Adipocyte (in vitro differentiated cells): ENCODE measurements around the gene CERK.

Source experiments
- DNase-seq: peaks from one replicate; pipeline ENCODE4 v3.0.0-alpha.2; 2015; ENCODE audit warnings: low read depth
- H3K27me3 ChIP-seq: replicated peaks from 2 replicates; pipeline ENCODE4 v1.7.0; 2013; ENCODE audit warnings: mild to moderate bottlenecking, low read length, moderate library complexity; ENCODE audit not compliant: control insufficient read depth, insufficient read depth
- H3K36me3 ChIP-seq: 2 replicates; pipeline ENCODE4 v1.7.0; 2013; ENCODE audit warnings: low read length, mild to moderate bottlenecking, moderate library complexity; ENCODE audit not compliant: control insufficient read depth, insufficient read depth, severe bottlenecking
- H3K4me1 ChIP-seq: 2 replicates; pipeline ENCODE4 v1.7.0; 2013; ENCODE audit warnings: mild to moderate bottlenecking, low read length, moderate library complexity; ENCODE audit not compliant: control insufficient read depth, insufficient read depth
- H3K4me3 ChIP-seq: 2 replicates; pipeline ENCODE4 v1.7.0; 2013; ENCODE audit warnings: mild to moderate bottlenecking, low read length, moderate library complexity
- H3K9ac ChIP-seq: 2 replicates; pipeline ENCODE4 v1.7.0; 2013; ENCODE audit warnings: mild to moderate bottlenecking, low read length, moderate library complexity
- H3K9me3 ChIP-seq: 2 replicates; pipeline ENCODE4 v1.7.0; 2013; ENCODE audit warnings: mild to moderate bottlenecking, low read length, moderate library complexity; ENCODE audit not compliant: control insufficient read depth

Gene CERK

GRCh38 chr22:46673662-46674236 is 64.3 kb downstream of the CERK start:
- Histone ChIP-seq H3K9me3 (no peaks in the 10 kb centered on the region), H3K9ac (no peak overlapping the region), H3K27me3 (no peaks in the 10 kb centered on the region), H3K4me1 (no peaks in the 10 kb centered on the region), H3K4me3 (no peak overlapping the region), H3K36me3 (peaks cover 23% of the 10 kb centered on the region)
- DNase-seq: no peak

- no peak overlapping the region for H3K9ac ChIP-seq
- no peaks in the 10 kb centered on the region for H3K4me1 ChIP-seq
- H3K27me3 ChIP-seq: no peaks in the 10 kb centered on the region
- H3K9me3 ChIP-seq: no peaks in the 10 kb centered on the region
- H3K4me3 ChIP-seq: no peak overlapping the region
- no peak for DNase-seq
- peaks cover 27% of the 10 kb centered on the region for H3K36me3 ChIP-seq
These were observed 64.8 kb downstream of the CERK start for GRCh38 chr22:46673205-46673604.

- H3K9me3 ChIP-seq: no peaks in the 10 kb centered on the region
- no peak overlapping the region for H3K4me3 ChIP-seq
- no peak overlapping the region for H3K9ac ChIP-seq
- no peak for DNase-seq
- H3K4me1 ChIP-seq: no peaks in the 10 kb centered on the region
- H3K27me3 ChIP-seq: no peaks in the 10 kb centered on the region
- peaks cover 31% of the 10 kb centered on the region for H3K36me3 ChIP-seq
These were observed 65.3 kb downstream of the CERK start for GRCh38 chr22:46672731-46673130.

- DNase-seq: no peak
- H3K9ac ChIP-seq: no peak overlapping the region
- H3K36me3 ChIP-seq: peaks cover 39% of the 10 kb centered on the region
- H3K27me3 ChIP-seq: no peaks in the 10 kb centered on the region
- H3K4me3 ChIP-seq: no peak overlapping the region
- no peaks in the 10 kb centered on the region for H3K9me3 ChIP-seq
- no peaks in the 10 kb centered on the region for H3K4me1 ChIP-seq
These were observed 66.1 kb downstream of the CERK start for GRCh38 chr22:46671824-46672432.

- Histone ChIP-seq H3K36me3 (peaks cover 42% of the 10 kb centered on the region), H3K27me3 (no peaks in the 10 kb centered on the region)
These were observed 68.9 kb downstream of the CERK start for GRCh38 chr22:46669201-46669600.

GRCh38 chr22:46668116-46668515 is 69.9 kb downstream of the CERK start:
- H3K27me3 ChIP-seq: no peaks in the 10 kb centered on the region
- no peaks in the 10 kb centered on the region for H3K9me3 ChIP-seq

More at GRCh38 chr22:46669201-46669600, 68.9 kb downstream of the CERK start:
- Histone ChIP-seq H3K4me3 (no peak overlapping the region), H3K4me1 (no peaks in the 10 kb centered on the region), H3K9ac (no peak overlapping the region), H3K9me3 (no peaks in the 10 kb centered on the region)
- no peak for DNase-seq

GRCh38 chr22:46667245-46667623 is 70.8 kb downstream of the CERK start:
- peaks cover 36% of the 10 kb centered on the region for H3K36me3 ChIP-seq
- H3K27me3 ChIP-seq: no peaks in the 10 kb centered on the region
- DNase-seq: no peak
- no peaks in the 10 kb centered on the region for H3K4me1 ChIP-seq
- no peak overlapping the region for H3K9ac ChIP-seq
- H3K9me3 ChIP-seq: no peaks in the 10 kb centered on the region
- H3K4me3 ChIP-seq: no peak overlapping the region

More at GRCh38 chr22:46668116-46668515, 69.9 kb downstream of the CERK start:
- Histone ChIP-seq H3K36me3 (peaks cover 36% of the 10 kb centered on the region), H3K9ac (no peak overlapping the region), H3K4me3 (no peak overlapping the region), H3K4me1 (no peaks in the 10 kb centered on the region)
- DNase-seq: no peak

- H3K4me1 ChIP-seq: no peaks in the 10 kb centered on the region
- peaks cover 36% of the 10 kb centered on the region for H3K36me3 ChIP-seq
- no peaks in the 10 kb centered on the region for H3K9me3 ChIP-seq
- no peak overlapping the region for H3K4me3 ChIP-seq
- no peak for DNase-seq
- H3K9ac ChIP-seq: no peak overlapping the region
- no peaks in the 10 kb centered on the region for H3K27me3 ChIP-seq
These were observed 71.3 kb downstream of the CERK start for GRCh38 chr22:46666577-46667244.

- H3K36me3 ChIP-seq: peaks cover 36% of the 10 kb centered on the region
- no peak overlapping the region for H3K4me3 ChIP-seq
- H3K9me3 ChIP-seq: no peaks in the 10 kb centered on the region
- no peak for DNase-seq
- no peaks in the 10 kb centered on the region for H3K4me1 ChIP-seq
- H3K9ac ChIP-seq: no peak overlapping the region
- H3K27me3 ChIP-seq: no peaks in the 10 kb centered on the region
These were observed 72.2 kb downstream of the CERK start for GRCh38 chr22:46665751-46666280.

- no peak for DNase-seq
- no peak overlapping the region for H3K9ac ChIP-seq
These were observed 72.8 kb downstream of the CERK start for GRCh38 chr22:46665151-46665695.

GRCh38 chr22:46664301-46664855 is 73.7 kb downstream of the CERK start:
- no peaks in the 10 kb centered on the region for H3K4me1 ChIP-seq
- H3K4me3 ChIP-seq: no peak overlapping the region

More at GRCh38 chr22:46665151-46665695, 72.8 kb downstream of the CERK start:
- H3K27me3 ChIP-seq: no peaks in the 10 kb centered on the region
- no peaks in the 10 kb centered on the region for H3K4me1 ChIP-seq
- H3K9me3 ChIP-seq: no peaks in the 10 kb centered on the region
- H3K4me3 ChIP-seq: no peak overlapping the region
- H3K36me3 ChIP-seq: peaks cover 34% of the 10 kb centered on the region

More at GRCh38 chr22:46664301-46664855, 73.7 kb downstream of the CERK start:
- Histone ChIP-seq H3K9me3 (no peaks in the 10 kb centered on the region), H3K9ac (no peak overlapping the region), H3K27me3 (no peaks in the 10 kb centered on the region), H3K36me3 (peaks cover 29% of the 10 kb centered on the region)
- no peak for DNase-seq
